ENCODE data around the gene FAM174C. TPM values are rescaled to one million over a fixed set of nuclear protein-coding genes. Genes with fewer than 3 reads are reported as not detected.
A peak's percentile ranks its signal among the peaks of the same experiment; 100 is the strongest.

Gene FAM174C
- total and polyA plus RNA-seq, 2 of the 8 experiments (the other 6 are each of a cell fraction or from before 2014, with no cell fraction given): 44.5 to 125 TPM

DNA sequence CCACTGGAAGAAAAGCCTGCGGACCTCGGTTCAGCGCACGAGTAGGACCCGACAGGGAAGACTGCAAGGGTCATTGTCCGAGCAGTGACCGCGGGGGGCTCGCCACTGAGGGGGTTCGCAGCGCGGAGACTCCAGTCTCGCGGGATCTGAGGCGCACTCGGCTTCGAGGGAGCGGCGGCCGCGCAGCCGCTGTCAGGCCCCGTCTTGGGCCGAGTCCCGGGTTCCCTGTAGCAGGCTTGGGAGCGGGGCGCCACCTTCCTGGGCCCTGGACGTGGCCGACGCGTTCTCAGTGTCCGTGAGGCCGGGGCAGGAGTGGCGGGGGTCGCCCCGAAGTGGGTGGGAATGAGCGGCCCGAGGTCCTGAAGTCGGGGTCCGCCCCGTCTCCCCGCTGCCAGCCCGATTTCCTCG is 474 bp upstream of the FAM174C start (continued):
- TF ChIP-seq CHD7 (IDR thresholded peaks at IDR 0.05; ENCODE audit: insufficient replicate concordance, low read length) (no peak), TAF7 (optimal IDR thresholded peaks at IDR 0.05; ENCODE audit: borderline replicate concordance, low read depth, low read length) (peak; percentile 12), CHD2 (IDR thresholded peaks at IDR 0.05; ENCODE audit: low read length) (peak; percentile 67; the same call in 1 of the 2 replicates), SRF (IDR thresholded peaks at IDR 0.05; ENCODE audit: low read depth, low read length) (no peak), POLR2AphosphoS5 (IDR thresholded peaks at IDR 0.05; ENCODE audit: low read depth, low read length) (peak; percentile 67)
- TF ChIP-seq, protein P1, sequence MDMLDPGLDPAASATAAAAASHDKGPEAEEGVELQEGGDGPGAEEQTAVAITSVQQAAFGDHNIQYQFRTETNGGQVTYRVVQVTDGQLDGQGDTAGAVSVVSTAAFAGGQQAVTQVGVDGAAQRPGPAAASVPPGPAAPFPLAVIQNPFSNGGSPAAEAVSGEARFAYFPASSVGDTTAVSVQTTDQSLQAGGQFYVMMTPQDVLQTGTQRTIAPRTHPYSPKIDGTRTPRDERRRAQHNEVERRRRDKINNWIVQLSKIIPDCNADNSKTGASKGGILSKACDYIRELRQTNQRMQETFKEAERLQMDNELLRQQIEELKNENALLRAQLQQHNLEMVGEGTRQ (IDR thresholded peaks at IDR 0.05; ENCODE audit: low read length): no peak

Data from H1 (cell line).